ENCODE measurements around the gene EPHB1. TPM values are rescaled to one million over a fixed set of nuclear protein-coding genes. Genes with fewer than 3 reads are reported as not detected.
"Not testable (repeated sequence)": the region's sequence is repeated elsewhere in the genome, so short reads cannot be mapped to it uniquely, and the experiment has no call there.

EPHB1 gene
- total RNA-seq, 1 donor from 2014 or later = 13.7 TPM

DNA sequence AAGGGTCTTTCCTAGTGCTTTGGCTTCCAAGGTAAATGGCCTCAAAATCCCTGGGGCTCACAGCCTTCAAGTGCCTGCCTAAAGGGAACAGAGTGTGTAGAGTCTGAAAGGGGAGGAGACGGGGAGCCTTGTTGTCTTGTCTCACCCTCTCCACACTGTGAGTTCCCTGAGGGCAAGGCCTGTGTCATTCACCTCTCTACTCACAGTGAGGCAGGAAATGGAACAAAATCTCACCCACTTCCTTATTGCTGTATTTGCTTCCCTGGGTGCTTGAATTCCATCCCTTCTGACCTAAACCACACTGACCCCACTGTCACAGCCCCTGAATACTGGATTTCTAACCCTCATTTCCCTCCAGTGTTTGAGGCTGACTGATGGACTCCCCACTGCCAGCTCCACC lies 197.5 kb downstream of the EPHB1 start:
- Mint-ChIP-seq H3K4me3 (no peak overlapping the region), H3K4me1 (peaks cover 25% of the 10 kb centered on the region), H3K27me3 (ENCODE audit: low read depth) (no peaks in the 10 kb centered on the region), H3K27ac (ENCODE audit: unreplicated experiment) (peak overlapping the region; percentile 22), H3K9me3 (no peaks in the 10 kb centered on the region), H3K36me3 (ENCODE audit: low read depth) (no peaks in the 10 kb centered on the region)
- DNase-seq (ENCODE audit: low read depth, low spot score) = no peak
- TF ChIP-seq CTCF (conservative IDR thresholded peaks at IDR 0.05) = no peak

DNA sequence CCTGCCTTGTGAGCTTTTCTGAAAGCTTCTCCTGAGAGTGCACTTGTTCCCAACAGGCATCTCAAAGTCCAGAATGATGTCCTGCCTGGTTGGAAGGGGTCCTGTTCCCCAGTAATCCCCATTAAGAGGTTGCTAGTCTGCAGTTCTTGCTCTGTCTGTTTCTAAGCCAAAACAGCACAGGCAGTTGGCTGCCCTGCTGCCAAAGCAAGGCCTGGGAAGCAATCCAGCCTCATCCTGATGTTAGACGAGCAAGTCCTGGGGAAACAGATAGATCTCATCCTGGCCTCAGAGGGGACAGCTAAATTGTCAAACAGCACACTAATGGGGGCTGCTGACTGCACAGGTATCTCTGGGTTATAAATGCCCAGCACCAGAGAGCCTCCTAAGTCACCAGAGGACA lies 198.0 kb downstream of the EPHB1 start:
- Mint-ChIP-seq H3K36me3 (ENCODE audit: low read depth) (no peaks in the 10 kb centered on the region), H3K27ac (ENCODE audit: unreplicated experiment) (peak overlapping the region; percentile 22), H3K27me3 (ENCODE audit: low read depth) (no peaks in the 10 kb centered on the region), H3K9me3 (no peaks in the 10 kb centered on the region), H3K4me3 (no peak overlapping the region), H3K4me1 (peaks cover 25% of the 10 kb centered on the region)
- DNase-seq (ENCODE audit: low read depth, low spot score) = no peak
- no peak for TF ChIP-seq CTCF (conservative IDR thresholded peaks at IDR 0.05)

DNA sequence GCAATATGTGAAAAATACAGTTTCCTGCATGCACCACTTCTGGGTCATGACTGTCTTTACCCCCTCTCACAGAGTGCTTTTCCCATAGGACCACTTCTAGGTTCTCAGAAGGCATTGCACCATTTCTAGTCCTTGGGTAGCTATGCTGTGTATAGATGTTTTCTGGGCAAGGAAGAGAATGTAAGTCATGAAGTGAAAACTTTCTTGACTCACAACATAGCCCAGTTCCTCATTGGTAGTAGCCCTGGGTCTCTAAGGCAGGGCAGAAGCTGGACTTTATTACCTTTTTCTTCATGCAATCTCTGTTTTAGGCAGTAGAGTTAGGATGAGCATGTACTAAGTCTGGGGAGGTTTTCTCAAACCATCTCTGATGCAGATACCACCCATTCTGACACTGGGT lies 203.1 kb downstream of the EPHB1 start:
- no peak for DNase-seq (ENCODE audit: low read depth, low spot score)
- Mint-ChIP-seq H3K4me1 (no peaks in the 10 kb centered on the region), H3K36me3 (ENCODE audit: low read depth) (no peaks in the 10 kb centered on the region), H3K9me3 (no peaks in the 10 kb centered on the region), H3K4me3 (no peak overlapping the region), H3K27me3 (ENCODE audit: low read depth) (no peaks in the 10 kb centered on the region), H3K27ac (ENCODE audit: unreplicated experiment) (no peak overlapping the region)
- no peak for TF ChIP-seq CTCF (conservative IDR thresholded peaks at IDR 0.05)

DNA sequence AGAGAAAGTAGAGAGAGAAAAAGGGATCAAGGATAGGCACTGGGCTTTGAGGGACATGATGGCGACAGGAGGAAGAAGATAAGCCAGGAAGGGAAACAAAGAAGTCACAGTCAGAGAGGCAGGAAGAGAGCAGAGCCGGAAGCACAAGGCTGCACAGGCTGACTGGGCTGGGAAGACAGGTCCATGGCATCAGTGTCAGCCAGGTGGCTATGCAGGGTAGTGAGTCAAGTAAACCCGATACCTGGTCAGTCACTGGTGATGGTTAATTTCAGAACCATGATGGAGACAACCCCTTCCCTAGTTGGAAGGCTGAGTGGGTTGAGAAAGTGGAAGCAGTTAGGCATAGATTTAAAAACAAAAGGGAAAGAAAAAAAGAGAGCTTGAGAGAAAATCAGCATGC lies 203.8 kb downstream of the EPHB1 start:
- Mint-ChIP-seq H3K4me1 (no peaks in the 10 kb centered on the region), H3K9me3 (no peaks in the 10 kb centered on the region), H3K27me3 (ENCODE audit: low read depth) (no peaks in the 10 kb centered on the region), H3K27ac (ENCODE audit: unreplicated experiment) (no peak overlapping the region), H3K36me3 (ENCODE audit: low read depth) (no peaks in the 10 kb centered on the region), H3K4me3 (no peak overlapping the region)
- TF ChIP-seq CTCF (conservative IDR thresholded peaks at IDR 0.05) = no peak
- DNase-seq (ENCODE audit: low read depth, low spot score) = no peak

- Mint-ChIP-seq H3K9me3 (no peaks in the 10 kb centered on the region), H3K27ac (ENCODE audit: unreplicated experiment) (no peak overlapping the region), H3K27me3 (ENCODE audit: low read depth) (no peaks in the 10 kb centered on the region), H3K36me3 (ENCODE audit: low read depth) (no peaks in the 10 kb centered on the region), H3K4me1 (no peaks in the 10 kb centered on the region), H3K4me3 (no peak overlapping the region)
- TF ChIP-seq CTCF (conservative IDR thresholded peaks at IDR 0.05) = no peak
- DNase-seq (ENCODE audit: low read depth, low spot score) = no peak
These were observed 205.4 kb downstream of the EPHB1 start for GRCh38 chr3:135000465-135000864.

GRCh38 chr3:135005616-135006015 lies 210.6 kb downstream of the EPHB1 start:
- not testable (repeated sequence) for H3K36me3 Mint-ChIP-seq (ENCODE audit: low read depth); H3K4me1 Mint-ChIP-seq; H3K4me3 Mint-ChIP-seq; H3K9me3 Mint-ChIP-seq; H3K27ac Mint-ChIP-seq (ENCODE audit: unreplicated experiment); H3K27me3 Mint-ChIP-seq (ENCODE audit: low read depth); DNase-seq (ENCODE audit: low read depth, low spot score)

All from neural crest cell (in vitro differentiated cells).